ENCODE results near the gene ZNF782. TPM values are rescaled to one million over a fixed set of nuclear protein-coding genes. Genes with fewer than 3 reads are reported as not detected.
A peak's percentile ranks its signal among the peaks of the same experiment; 100 is the strongest.

The ZNF782 gene
- total RNA-seq, 3 donors from 2014 or later, result 9.0 to 23.0 (median 18.4) TPM

DNA sequence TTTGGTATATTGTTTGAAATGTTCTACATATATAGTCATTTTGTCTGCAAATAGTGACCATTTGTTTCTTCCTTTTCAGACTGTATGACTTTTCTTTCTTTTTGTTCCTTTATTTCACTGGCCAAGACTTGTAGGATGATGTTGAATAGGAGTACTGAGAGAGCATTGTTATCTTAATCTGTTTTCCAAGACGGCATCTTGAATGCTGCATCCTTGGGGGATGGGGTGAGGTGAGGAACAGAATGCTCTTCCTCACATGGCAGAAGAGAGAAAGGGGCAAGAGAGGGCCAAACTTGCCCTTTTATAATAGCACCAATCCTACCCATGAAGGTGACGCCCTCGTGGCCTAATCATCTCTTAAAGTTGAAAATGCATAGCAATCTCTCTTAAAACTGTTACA lies 72.8 kb downstream of the ZNF782 start:
- Histone ChIP-seq H3K4me1 (peaks cover 3 to 6% of the 10 kb centered on the region in 2 donors), H3K27me3 (no peaks in the 10 kb centered on the region), H3K27ac (no peak overlapping the region), H3K4me3 (no peak overlapping the region), H3K9me3 (peaks cover 7 to 9% of the 10 kb centered on the region in 2 donors), H3K36me3 (no peaks in the 10 kb centered on the region)
- TF ChIP-seq POLR2AphosphoS5 (IDR thresholded peaks at IDR 0.05), result no peak
- intact Hi-C loops (cut with DNase I; ENCODE audit: low total_unique reads), result no loop called here
- no peak for DNase-seq (ENCODE audit: low spot score in 2 of 2)

DNA sequence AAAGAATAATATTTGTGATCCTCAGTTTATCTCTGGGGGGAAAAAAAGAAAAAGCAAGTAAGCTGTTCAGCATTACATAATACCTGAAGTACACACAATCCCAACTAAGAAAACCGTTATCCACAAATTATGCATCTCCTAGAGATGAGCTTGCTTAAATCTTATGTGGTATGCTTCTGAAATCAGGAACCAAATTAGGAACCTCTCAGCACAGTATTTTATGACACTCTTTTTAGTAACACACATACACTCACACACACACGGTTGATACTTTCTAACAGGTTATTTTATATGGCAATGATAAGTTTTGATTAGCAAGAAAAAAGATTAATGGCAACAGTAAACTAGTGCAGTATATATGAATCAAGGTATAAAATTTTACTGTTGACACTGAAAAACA lies 75.2 kb downstream of the ZNF782 start:
- no peaks in the 10 kb centered on the region for H3K36me3 ChIP-seq
- H3K9me3 ChIP-seq, result peaks cover 0 to under 1% of the 10 kb centered on the region in 2 donors
- H3K4me3 ChIP-seq, result peak overlapping the region in 1 of 3 donors; percentile 64
- H3K27ac ChIP-seq, result no peak overlapping the region
- peaks cover 3 to 6% of the 10 kb centered on the region in 2 donors for H3K4me1 ChIP-seq
- TF ChIP-seq, protein P1, sequence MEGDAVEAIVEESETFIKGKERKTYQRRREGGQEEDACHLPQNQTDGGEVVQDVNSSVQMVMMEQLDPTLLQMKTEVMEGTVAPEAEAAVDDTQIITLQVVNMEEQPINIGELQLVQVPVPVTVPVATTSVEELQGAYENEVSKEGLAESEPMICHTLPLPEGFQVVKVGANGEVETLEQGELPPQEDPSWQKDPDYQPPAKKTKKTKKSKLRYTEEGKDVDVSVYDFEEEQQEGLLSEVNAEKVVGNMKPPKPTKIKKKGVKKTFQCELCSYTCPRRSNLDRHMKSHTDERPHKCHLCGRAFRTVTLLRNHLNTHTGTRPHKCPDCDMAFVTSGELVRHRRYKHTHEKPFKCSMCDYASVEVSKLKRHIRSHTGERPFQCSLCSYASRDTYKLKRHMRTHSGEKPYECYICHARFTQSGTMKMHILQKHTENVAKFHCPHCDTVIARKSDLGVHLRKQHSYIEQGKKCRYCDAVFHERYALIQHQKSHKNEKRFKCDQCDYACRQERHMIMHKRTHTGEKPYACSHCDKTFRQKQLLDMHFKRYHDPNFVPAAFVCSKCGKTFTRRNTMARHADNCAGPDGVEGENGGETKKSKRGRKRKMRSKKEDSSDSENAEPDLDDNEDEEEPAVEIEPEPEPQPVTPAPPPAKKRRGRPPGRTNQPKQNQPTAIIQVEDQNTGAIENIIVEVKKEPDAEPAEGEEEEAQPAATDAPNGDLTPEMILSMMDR (IDR thresholded peaks at IDR 0.05), result no peak
- TF ChIP-seq POLR2AphosphoS5 (IDR thresholded peaks at IDR 0.05), result no peak
- no peak for TF ChIP-seq POLR2A (IDR thresholded peaks at IDR 0.05)
- intact Hi-C loops (cut with DNase I; ENCODE audit: low total_unique reads), result loop anchor here (5.0 kb wide), 1 partner anchor 372 kb away; no protein-coding TSS in a partner anchor
- DNase-seq (ENCODE audit: low spot score in 2 of 2), result no peak
- H3K27me3 ChIP-seq, result no peaks in the 10 kb centered on the region

DNA sequence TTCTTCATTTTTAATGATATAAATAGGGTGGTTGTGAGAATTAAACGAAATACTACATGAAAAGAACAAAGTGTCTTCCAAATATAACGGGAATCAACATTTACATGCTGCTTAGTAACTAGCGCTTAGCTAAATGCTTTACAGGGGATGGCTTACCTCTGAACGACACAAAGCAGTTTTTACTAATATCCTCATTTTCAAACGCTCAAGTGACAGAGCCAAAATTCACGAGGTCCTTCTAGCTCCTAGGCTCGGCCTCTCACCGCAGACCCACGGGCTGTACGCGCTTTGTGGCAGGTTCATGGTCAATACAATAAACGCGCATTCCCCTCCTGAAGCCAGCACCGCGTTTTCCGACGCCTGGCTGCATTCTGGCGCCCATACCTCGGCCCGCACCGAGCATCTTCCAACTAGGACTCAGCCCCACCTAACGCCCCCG lies 76.9 kb downstream of the ZNF782 start:
- Histone ChIP-seq H3K36me3 (peaks cover 4% of the 10 kb centered on the region), H3K27ac (peak overlapping the region; percentile 80 to 90), H3K27me3 (no peaks in the 10 kb centered on the region), H3K9me3 (peaks cover 3 to 5% of the 10 kb centered on the region in 2 donors), H3K4me3 (peak overlapping the region; percentile 64 to 95 (median 76)), H3K4me1 (peaks cover 3 to 6% of the 10 kb centered on the region in 2 donors)
- no peak for DNase-seq (ENCODE audit: low spot score in 2 of 2)
- TF ChIP-seq, protein P1 (IDR thresholded peaks at IDR 0.05), result no peak
- intact Hi-C loops (cut with DNase I; ENCODE audit: low total_unique reads), result loop anchor here (5.0 kb wide), 1 partner anchor 370 kb away; no protein-coding TSS in a partner anchor

DNA sequence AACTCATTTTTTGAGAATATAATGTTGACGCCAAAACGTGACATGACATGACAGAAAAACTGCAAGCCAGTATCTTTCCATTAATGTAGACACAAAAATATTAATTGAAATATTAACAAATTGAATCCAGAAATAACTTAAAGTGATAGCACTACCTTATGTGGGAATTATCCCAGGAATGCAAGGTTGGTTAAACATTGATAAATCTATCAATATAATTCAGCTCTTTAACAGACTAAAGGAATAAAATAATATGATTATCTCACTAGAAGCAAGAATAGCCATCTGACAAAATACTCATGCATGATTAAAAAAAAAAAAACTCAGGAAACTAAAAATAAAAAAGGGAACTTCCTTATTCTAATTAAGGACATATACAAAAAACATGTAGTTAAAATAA lies 83.2 kb downstream of the ZNF782 start:
- no peak overlapping the region for H3K27ac ChIP-seq
- no peak for DNase-seq (ENCODE audit: low spot score in 2 of 2)
- intact Hi-C loops (cut with DNase I; ENCODE audit: low total_unique reads), result no loop called here
- no peaks in the 10 kb centered on the region for H3K4me1 ChIP-seq
- peaks cover 17% of the 10 kb centered on the region for H3K36me3 ChIP-seq
- H3K27me3 ChIP-seq, result no peaks in the 10 kb centered on the region
- TF ChIP-seq POLR2A (IDR thresholded peaks at IDR 0.05), result no peak
- TF ChIP-seq, protein P1 (IDR thresholded peaks at IDR 0.05), result no peak
- TF ChIP-seq POLR2AphosphoS5 (IDR thresholded peaks at IDR 0.05), result no peak
- peaks cover 44 to 65% of the 10 kb centered on the region in 2 donors for H3K9me3 ChIP-seq
- no peak overlapping the region for H3K4me3 ChIP-seq

DNA sequence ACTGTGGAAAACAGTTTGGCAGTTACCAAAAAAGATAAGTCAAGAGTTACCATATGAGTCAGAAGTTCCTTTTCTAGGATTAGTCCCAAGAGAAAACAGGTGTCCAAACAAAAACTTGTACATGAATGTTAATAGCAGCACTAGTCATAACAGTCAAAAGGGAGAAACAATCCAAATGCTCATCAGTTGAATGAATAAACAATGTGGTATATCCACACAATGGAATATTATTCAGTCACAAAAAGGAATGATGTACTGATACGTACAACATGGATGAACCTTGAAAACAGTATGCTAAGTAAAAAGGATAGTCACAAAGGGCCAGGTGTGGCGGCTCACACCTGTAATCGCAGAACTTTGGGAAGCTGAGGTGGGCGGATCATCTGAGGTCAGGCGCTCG lies 84.3 kb downstream of the ZNF782 start:
- intact Hi-C loops (cut with DNase I; ENCODE audit: low total_unique reads), result no loop called here
- H3K36me3 ChIP-seq, result peaks cover 25% of the 10 kb centered on the region
- no peaks in the 10 kb centered on the region for H3K4me1 ChIP-seq
- H3K27ac ChIP-seq, result no peak overlapping the region
- no peaks in the 10 kb centered on the region for H3K27me3 ChIP-seq
- TF ChIP-seq, protein P1 (IDR thresholded peaks at IDR 0.05), result no peak
- TF ChIP-seq POLR2A (IDR thresholded peaks at IDR 0.05), result no peak
- TF ChIP-seq POLR2AphosphoS5 (IDR thresholded peaks at IDR 0.05), result no peak
- H3K4me3 ChIP-seq, result no peak overlapping the region
- DNase-seq (ENCODE audit: low spot score in 2 of 2), result no peak
- peaks cover 51 to 76% of the 10 kb centered on the region in 2 donors for H3K9me3 ChIP-seq

Other genes starting within 250 kb of the ZNF782 start
- gene CDC14B, start 234.7 kb downstream of the ZNF782 start, total RNA-seq, result 10 to 100 TPM; 22.0 to 33.4 (median 23.9) TPM
- gene PRXL2C, start 199.2 kb downstream of the ZNF782 start, total RNA-seq, result 10 to 100 TPM; 14.3 to 26.1 (median 16.1) TPM
- gene ZNF510, start 76.4 kb downstream of the ZNF782 start, total RNA-seq, result 10 to 100 TPM; 13.8 to 25.2 (median 17.4) TPM
- gene NUTM2G, start 74.3 kb upstream of the ZNF782 start, total RNA-seq, result not detected
- gene CTSV, start 184.6 kb upstream of the ZNF782 start, total RNA-seq, result 10 to 100 TPM in 1 of 3 donors, 1 to 10 TPM in 1, under 1 TPM in 1; 0.48 to 15.4 (median 2.0) TPM